Measurements from ENCODE around the gene FAM237B. TPM values are rescaled to one million over a fixed set of nuclear protein-coding genes. Genes with fewer than 3 reads are reported as not detected.

FAM237B gene
- total RNA-seq, 1 experiment from 2014 or later = not detected

DNA sequence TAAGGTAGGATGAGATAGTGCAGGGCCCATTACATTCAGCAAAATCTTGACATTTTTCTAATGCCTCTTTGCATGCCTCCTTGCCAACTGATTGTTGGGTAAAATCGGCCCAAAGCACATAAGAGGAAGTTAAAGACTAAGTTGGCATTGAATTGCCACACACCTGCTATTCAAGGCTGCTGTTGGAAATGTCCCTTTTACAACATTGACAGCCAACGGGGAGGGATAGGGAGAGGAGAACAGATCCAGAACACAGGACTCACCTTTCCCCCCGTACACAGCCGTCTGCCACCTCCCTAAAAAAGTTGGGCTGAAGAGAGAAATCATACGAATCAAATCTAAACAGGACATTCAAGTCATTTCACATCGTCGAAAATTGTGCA lies 695 bp downstream of the FAM237B start:
- ChIA-PET CTCF (no interaction called here), POLR2A (no interaction called here)
- intact Hi-C loops (cut with micrococcal nuclease; ENCODE audit: unreplicated experiment) = no loop called here
- Mint-ChIP-seq H3K27ac (ENCODE audit: unreplicated experiment) (no peak overlapping the region), H3K36me3 (ENCODE audit: insufficient read depth, unreplicated experiment) (no peaks in the 10 kb centered on the region), H3K4me3 (ENCODE audit: unreplicated experiment) (peak overlapping the region; percentile 87), H3K4me1 (ENCODE audit: low read depth, unreplicated experiment) (peaks cover 7% of the 10 kb centered on the region), H3K9me3 (ENCODE audit: unreplicated experiment) (no peaks in the 10 kb centered on the region), H3K27me3 (ENCODE audit: insufficient read depth, unreplicated experiment) (peaks cover 25% of the 10 kb centered on the region)
- TF ChIP-seq, protein P1, sequence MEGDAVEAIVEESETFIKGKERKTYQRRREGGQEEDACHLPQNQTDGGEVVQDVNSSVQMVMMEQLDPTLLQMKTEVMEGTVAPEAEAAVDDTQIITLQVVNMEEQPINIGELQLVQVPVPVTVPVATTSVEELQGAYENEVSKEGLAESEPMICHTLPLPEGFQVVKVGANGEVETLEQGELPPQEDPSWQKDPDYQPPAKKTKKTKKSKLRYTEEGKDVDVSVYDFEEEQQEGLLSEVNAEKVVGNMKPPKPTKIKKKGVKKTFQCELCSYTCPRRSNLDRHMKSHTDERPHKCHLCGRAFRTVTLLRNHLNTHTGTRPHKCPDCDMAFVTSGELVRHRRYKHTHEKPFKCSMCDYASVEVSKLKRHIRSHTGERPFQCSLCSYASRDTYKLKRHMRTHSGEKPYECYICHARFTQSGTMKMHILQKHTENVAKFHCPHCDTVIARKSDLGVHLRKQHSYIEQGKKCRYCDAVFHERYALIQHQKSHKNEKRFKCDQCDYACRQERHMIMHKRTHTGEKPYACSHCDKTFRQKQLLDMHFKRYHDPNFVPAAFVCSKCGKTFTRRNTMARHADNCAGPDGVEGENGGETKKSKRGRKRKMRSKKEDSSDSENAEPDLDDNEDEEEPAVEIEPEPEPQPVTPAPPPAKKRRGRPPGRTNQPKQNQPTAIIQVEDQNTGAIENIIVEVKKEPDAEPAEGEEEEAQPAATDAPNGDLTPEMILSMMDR (IDR thresholded peaks at IDR 0.05; ENCODE audit: insufficient read depth in 1 of 2, low read depth in 1 of 2, low read length in 1 of 2, severe bottlenecking in 1 of 2, unreplicated experiment in 1 of 2) = no peak
- BruUV-seq (replicated peaks) = no TSS peak
- H3K27me3 ChIP-seq (replicated peaks; ENCODE audit: control insufficient read depth, insufficient read depth, low read length) = no peaks in the 10 kb centered on the region
- peaks cover 8% of the 10 kb centered on the region; the same call in 1 of the 2 replicates for H3K4me1 ChIP-seq
- H3K4me3 ChIP-seq (ENCODE audit: low read depth, low read length) = peak overlapping the region; percentile 35; the same call in 1 of the 2 replicates
- H3K9me3 ChIP-seq = no peaks in the 10 kb centered on the region
- no peaks in the 10 kb centered on the region for H3K36me3 ChIP-seq (ENCODE audit: control insufficient read depth, insufficient read depth, low read length)
- DNase-seq = no peak

DNA sequence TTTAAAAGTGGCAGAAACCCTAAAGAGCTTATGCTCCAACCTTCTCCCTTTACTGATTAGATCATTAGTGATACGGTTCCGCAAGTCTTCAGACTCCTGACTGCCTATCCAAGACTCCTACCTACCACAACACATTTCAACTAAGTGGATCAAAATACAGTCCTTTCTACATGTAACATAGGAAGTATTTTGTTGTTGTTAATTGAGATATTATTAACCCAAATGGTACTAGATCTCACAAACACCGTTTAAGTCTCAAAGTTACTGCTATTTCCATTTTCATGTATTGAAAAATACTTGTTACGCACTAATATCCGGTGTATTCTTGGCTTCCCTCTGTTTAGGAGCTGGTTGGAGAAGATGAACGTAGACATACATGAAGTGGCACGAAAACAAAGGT lies 1.1 kb downstream of the FAM237B start:
- Histone ChIP-seq H3K36me3 (ENCODE audit: control insufficient read depth, insufficient read depth, low read length) (no peaks in the 10 kb centered on the region), H3K9me3 (no peaks in the 10 kb centered on the region), H3K4me1 (peaks cover 8% of the 10 kb centered on the region; the same call in 1 of the 2 replicates), H3K27me3 (replicated peaks; ENCODE audit: control insufficient read depth, insufficient read depth, low read length) (no peaks in the 10 kb centered on the region), H3K4me3 (ENCODE audit: low read depth, low read length) (no peak overlapping the region)
- peaks cover 25% of the 10 kb centered on the region for H3K27me3 Mint-ChIP-seq (ENCODE audit: insufficient read depth, unreplicated experiment)
- H3K4me3 Mint-ChIP-seq (ENCODE audit: unreplicated experiment) = peak overlapping the region; percentile 87
- no peak for DNase-seq
- TF ChIP-seq, protein P1 (IDR thresholded peaks at IDR 0.05; ENCODE audit: insufficient read depth in 1 of 2, low read depth in 1 of 2, low read length in 1 of 2, severe bottlenecking in 1 of 2, unreplicated experiment in 1 of 2) = no peak
- CTCF ChIA-PET = no interaction called here
- no peaks in the 10 kb centered on the region for H3K9me3 Mint-ChIP-seq (ENCODE audit: unreplicated experiment)
- POLR2A ChIA-PET = no interaction called here
- H3K27ac Mint-ChIP-seq (ENCODE audit: unreplicated experiment) = no peak overlapping the region
- BruUV-seq (replicated peaks) = no TSS peak
- intact Hi-C loops (cut with micrococcal nuclease; ENCODE audit: unreplicated experiment) = no loop called here
- H3K4me1 Mint-ChIP-seq (ENCODE audit: low read depth, unreplicated experiment) = peaks cover 7% of the 10 kb centered on the region
- no peaks in the 10 kb centered on the region for H3K36me3 Mint-ChIP-seq (ENCODE audit: insufficient read depth, unreplicated experiment)

DNA sequence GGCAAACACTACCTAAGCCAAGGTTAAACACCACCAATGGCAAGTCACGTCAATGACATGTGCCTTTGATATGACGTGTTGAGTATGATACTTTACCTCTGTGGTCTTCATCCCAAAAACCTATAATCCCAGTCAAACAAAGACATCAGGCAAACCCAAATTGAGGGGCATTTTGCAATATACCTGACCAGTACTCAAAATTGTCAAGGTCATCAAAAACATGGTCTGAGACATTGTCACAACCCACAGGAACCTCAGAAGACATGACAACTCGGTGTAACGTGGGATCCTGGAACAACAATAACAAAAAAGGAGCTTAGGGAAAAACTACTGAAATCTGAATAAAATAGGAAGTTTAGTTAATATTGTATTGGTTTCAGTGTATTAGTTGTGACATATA lies 7.2 kb downstream of the FAM237B start:
- no peaks in the 10 kb centered on the region for H3K4me1 ChIP-seq
- CTCF ChIA-PET = interaction anchor here (0.5 kb wide), 1 partner anchor 114 kb away, joined by 5 read pairs; no protein-coding TSS in a partner anchor
- no peaks in the 10 kb centered on the region for H3K9me3 ChIP-seq
- Mint-ChIP-seq H3K27ac (ENCODE audit: unreplicated experiment) (no peak overlapping the region), H3K36me3 (ENCODE audit: insufficient read depth, unreplicated experiment) (no peaks in the 10 kb centered on the region), H3K4me1 (ENCODE audit: low read depth, unreplicated experiment) (no peaks in the 10 kb centered on the region), H3K4me3 (ENCODE audit: unreplicated experiment) (no peak overlapping the region), H3K27me3 (ENCODE audit: insufficient read depth, unreplicated experiment) (no peaks in the 10 kb centered on the region), H3K9me3 (ENCODE audit: unreplicated experiment) (no peaks in the 10 kb centered on the region)
- no TSS peak for BruUV-seq (replicated peaks)
- no peaks in the 10 kb centered on the region for H3K27me3 ChIP-seq (replicated peaks; ENCODE audit: control insufficient read depth, insufficient read depth, low read length)
- intact Hi-C loops (cut with micrococcal nuclease; ENCODE audit: unreplicated experiment) = no loop called here
- POLR2A ChIA-PET = no interaction called here
- no peak for DNase-seq
- TF ChIP-seq, protein P1 (IDR thresholded peaks at IDR 0.05; ENCODE audit: insufficient read depth in 1 of 2, low read depth in 1 of 2, low read length in 1 of 2, severe bottlenecking in 1 of 2, unreplicated experiment in 1 of 2) = no peak
- H3K4me3 ChIP-seq (ENCODE audit: low read depth, low read length) = no peak overlapping the region
- H3K36me3 ChIP-seq (ENCODE audit: control insufficient read depth, insufficient read depth, low read length) = no peaks in the 10 kb centered on the region

Data from Caco-2 (cell line).